ENCODE results near the gene SDSL. TPM values are rescaled to one million over a fixed set of nuclear protein-coding genes. Genes with fewer than 3 reads are reported as not detected.

Gene SDSL
- total and polyA plus RNA-seq, 8 donors: 5.4 to 14.2 (median 9.6) TPM

DNA sequence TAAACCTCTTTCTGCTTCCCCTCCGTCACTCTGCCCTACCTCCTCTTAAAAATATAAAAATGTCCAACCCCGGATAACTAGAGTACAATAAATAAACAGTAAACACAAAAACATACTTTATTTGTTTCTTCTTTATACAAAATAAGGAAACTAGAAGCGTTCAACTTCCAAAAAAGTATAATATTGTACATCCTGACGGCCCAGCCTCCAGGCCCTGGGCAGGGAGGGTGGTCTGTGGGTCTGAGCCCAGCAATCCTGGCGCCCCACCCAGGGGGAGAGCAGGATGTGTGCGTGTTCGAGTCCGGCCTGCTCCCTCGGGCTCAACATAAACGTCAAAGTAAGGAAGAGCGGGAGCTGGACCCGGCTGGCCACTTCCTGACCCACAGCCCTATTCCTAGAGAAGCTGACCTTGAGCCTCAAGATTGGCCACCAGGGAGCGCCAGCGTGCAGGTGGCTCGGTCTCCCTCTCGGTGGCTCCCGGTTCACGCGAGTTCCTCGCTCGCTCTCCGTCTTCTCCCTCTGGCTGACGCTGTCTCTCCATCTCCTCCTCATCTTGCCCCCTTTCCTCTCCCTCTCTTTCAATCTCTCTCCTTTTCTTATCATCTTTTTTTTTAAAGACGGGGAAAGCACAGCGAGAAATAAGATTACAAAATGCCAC, 40.1 kb downstream of the SDSL start:
- H3K4me3 ChIP-seq: peak overlapping the region in 1 of 4 donors; percentile 23
- peaks cover 8 to 43% (median 15%) of the 10 kb centered on the region in 4 donors for H3K27me3 ChIP-seq
- no peaks in the 10 kb centered on the region for H3K36me3 ChIP-seq
- DNase-seq: peak; percentile 59 to 93 (median 80)
- TF ChIP-seq, protein P1, sequence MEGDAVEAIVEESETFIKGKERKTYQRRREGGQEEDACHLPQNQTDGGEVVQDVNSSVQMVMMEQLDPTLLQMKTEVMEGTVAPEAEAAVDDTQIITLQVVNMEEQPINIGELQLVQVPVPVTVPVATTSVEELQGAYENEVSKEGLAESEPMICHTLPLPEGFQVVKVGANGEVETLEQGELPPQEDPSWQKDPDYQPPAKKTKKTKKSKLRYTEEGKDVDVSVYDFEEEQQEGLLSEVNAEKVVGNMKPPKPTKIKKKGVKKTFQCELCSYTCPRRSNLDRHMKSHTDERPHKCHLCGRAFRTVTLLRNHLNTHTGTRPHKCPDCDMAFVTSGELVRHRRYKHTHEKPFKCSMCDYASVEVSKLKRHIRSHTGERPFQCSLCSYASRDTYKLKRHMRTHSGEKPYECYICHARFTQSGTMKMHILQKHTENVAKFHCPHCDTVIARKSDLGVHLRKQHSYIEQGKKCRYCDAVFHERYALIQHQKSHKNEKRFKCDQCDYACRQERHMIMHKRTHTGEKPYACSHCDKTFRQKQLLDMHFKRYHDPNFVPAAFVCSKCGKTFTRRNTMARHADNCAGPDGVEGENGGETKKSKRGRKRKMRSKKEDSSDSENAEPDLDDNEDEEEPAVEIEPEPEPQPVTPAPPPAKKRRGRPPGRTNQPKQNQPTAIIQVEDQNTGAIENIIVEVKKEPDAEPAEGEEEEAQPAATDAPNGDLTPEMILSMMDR (IDR thresholded peaks at IDR 0.05): peak; percentile 69 to 79 (median 74)
- no peaks in the 10 kb centered on the region for H3K9me3 ChIP-seq
- H3K4me1 ChIP-seq: peaks cover 3 to 14% (median 6%) of the 10 kb centered on the region in 3 donors
- peak; percentile 91 to 96 (median 92) for ATAC-seq
- H3K27ac ChIP-seq: no peak overlapping the region
- FAIRE-seq: no peak
- WGBS, 2 donors: 15 to 20% methylated on average over 25 of the region's 25 CpGs
- intact Hi-C loops (cut with DNase I): loop anchor here in 1 of 3 donors (5.0 kb wide), 1 partner anchor 450 kb away; no protein-coding TSS in a partner anchor

DNA sequence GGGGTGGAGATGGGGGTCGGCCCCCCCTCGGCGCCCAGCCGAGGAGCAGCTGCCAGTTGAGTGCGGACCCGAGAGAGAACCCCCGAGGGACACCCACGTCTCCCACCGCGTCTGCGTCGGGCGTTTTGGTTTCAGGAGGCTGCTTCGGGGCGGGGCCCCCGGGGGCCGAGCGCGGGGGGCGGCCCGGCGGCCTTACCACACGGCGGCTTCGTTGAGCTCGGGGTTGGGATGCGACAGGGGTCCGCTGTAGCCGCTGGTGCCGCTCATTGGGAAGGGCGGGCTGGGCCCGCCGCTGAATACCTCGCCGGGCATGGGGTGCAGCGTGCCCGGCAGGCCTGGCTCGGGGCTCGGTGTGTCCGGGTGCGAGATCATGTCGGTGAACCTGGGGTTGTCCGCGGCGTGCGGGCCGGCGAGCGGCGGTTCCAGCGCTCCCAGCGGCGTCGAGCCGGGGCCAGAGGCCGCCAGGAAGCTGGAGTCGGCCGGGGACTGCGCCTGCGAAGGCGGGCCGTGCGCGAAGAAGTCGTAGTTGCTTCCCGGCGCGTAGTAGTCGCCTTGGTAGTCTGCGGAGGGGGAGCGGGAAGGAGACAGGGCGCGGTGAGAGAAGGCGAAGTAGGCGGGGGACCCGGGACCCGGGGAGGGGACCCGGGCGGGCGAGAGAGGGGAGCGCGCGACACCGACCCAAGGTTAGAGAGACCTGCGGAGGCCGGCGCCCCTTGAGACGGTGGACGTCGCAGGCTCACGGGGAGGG, 41.0 kb downstream of the SDSL start:
- DNase-seq: no peak
- Histone ChIP-seq H3K4me1 (peaks cover 3 to 14% (median 6%) of the 10 kb centered on the region in 3 donors), H3K27ac (no peak overlapping the region), H3K4me3 (peak overlapping the region in 2 of 4 donors; percentile 3 to 23), H3K36me3 (no peaks in the 10 kb centered on the region), H3K9me3 (no peaks in the 10 kb centered on the region), H3K27me3 (peaks cover 8 to 52% (median 19%) of the 10 kb centered on the region in 4 donors)
- FAIRE-seq: no peak
- intact Hi-C loops (cut with DNase I): loop anchor here in 1 of 3 donors (5.0 kb wide), 1 partner anchor 449 kb away; no protein-coding TSS in a partner anchor
- TF ChIP-seq, protein P1 (IDR thresholded peaks at IDR 0.05): no peak
- ATAC-seq: no peak
- WGBS, 2 donors: 3 to 6% methylated on average over 64 to 91 of the region's 91 CpGs

DNA sequence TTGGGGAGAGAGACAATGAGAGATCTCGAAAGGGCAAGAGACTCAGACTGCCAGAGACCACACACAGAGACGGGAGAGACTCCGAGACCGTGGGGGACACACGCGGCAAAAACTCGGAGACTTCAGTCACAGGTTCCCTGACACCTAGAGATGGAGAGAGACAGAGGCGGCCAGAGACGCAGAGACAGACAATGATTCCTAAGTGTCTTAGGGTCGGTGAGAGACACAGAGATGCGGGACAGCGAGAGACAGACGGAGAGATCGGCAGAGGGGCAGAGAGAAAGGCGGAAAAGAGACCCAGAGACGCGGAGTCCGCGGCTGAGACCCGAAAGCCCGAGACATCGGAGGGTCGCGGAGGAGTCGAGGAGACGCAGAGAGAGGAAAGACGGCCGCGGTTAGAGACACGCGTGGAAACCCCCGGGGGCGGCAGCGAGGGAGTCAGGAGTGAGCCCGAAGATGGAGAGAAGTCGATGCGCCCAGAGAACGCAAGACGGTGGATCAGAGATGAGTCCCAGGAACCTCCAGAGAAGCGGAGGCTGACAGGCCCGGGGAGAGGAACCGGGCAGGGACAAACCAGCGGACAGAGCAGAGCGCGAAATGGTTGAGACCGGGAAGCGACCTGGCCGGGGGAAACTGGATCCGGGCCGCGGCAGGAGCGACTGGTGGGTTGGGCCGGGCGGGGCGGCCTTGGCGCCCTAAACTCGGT, 41.7 kb downstream of the SDSL start:
- DNase-seq: no peak
- Histone ChIP-seq H3K4me3 (no peak overlapping the region), H3K27me3 (peaks cover 8 to 60% (median 23%) of the 10 kb centered on the region in 4 donors), H3K4me1 (peaks cover 3 to 14% (median 6%) of the 10 kb centered on the region in 3 donors), H3K27ac (no peak overlapping the region), H3K9me3 (no peaks in the 10 kb centered on the region), H3K36me3 (no peaks in the 10 kb centered on the region)
- TF ChIP-seq, protein P1 (IDR thresholded peaks at IDR 0.05): no peak
- no peak for FAIRE-seq
- intact Hi-C loops (cut with DNase I): loop anchor here in 1 of 3 donors (5.0 kb wide), 1 partner anchor 448 kb away; no protein-coding TSS in a partner anchor
- 9 to 11% methylated on average over 57 of the region's 57 CpGs for WGBS, 2 donors
- ATAC-seq: no peak

DNA sequence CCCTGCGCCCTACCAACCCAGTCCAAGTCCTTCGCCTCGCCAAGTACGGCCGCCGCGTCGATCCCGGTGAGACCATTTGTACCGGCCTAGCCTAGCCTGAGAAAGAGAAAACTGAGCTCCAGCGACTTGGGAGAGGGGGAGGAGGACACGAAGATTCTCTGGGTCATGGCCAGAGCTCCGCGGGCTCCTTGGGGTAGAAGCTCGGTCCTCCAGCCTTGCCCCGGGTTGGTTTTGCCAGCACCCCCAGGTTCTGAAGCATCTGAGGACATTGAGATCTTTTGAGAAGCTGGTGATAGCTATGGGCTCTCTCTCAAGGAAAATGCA, 42.2 kb downstream of the SDSL start:
- H3K36me3 ChIP-seq: no peaks in the 10 kb centered on the region
- peaks cover 8 to 63% (median 23%) of the 10 kb centered on the region in 4 donors for H3K27me3 ChIP-seq
- no peak overlapping the region for H3K27ac ChIP-seq
- intact Hi-C loops (cut with DNase I): loop anchor here in 1 of 3 donors (5.0 kb wide), 1 partner anchor 448 kb away; no protein-coding TSS in a partner anchor
- no peak overlapping the region for H3K4me3 ChIP-seq
- TF ChIP-seq, protein P1 (IDR thresholded peaks at IDR 0.05): no peak
- peaks cover 3 to 14% (median 6%) of the 10 kb centered on the region in 3 donors for H3K4me1 ChIP-seq
- DNase-seq (no peak), FAIRE-seq (no peak), ATAC-seq (no peak)
- H3K9me3 ChIP-seq: no peaks in the 10 kb centered on the region
- 16 to 17% methylated on average over 16 of the region's 16 CpGs for WGBS, 2 donors
